Choroid plexus epithelial cell (primary cell): ENCODE measurements around the gene RPUSD3.

Experiments used
- DNase-seq: peaks from one replicate; pipeline ENCODE4 v3.0.0-alpha.2; 2010; ENCODE audit warnings: low read depth
- H3K4me3 ChIP-seq: 2 replicates; pipeline ENCODE4 v1.5.1; 2011; ENCODE audit warnings: low read depth, mild to moderate bottlenecking, control low read depth, low read length, moderate library complexity
- TF ChIP-seq, protein P1 (sequence below): conservative IDR thresholded peaks from 2 replicates; pipeline ENCODE4 v1.5.1; 2011; ENCODE audit warnings: low read depth, mild to moderate bottlenecking, control low read depth, inconsistent platforms, low read length, moderate library complexity

RPUSD3 gene

DNA sequence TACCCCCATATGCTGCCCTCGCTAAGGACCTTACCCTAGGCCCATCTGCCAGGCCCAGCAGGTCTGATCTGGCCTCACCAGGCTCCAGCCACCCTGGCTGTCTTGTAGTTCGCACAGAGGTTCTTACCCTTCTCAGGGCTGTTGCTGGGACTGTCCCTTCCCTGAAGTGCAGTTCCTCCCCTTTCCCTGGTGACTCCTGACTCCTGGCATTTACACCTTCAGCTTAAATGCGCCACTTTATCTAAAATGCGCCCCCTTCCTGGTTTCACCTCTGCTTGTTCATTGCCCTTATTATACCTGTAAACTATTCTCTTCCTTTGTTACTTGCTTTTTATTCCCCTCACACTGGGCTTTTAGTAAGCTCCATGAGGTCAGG is 34.6 kb downstream of the RPUSD3 start:
- peak overlapping the region; percentile 64 for H3K4me3 ChIP-seq
- DNase-seq, result no peak
- TF ChIP-seq, protein P1, sequence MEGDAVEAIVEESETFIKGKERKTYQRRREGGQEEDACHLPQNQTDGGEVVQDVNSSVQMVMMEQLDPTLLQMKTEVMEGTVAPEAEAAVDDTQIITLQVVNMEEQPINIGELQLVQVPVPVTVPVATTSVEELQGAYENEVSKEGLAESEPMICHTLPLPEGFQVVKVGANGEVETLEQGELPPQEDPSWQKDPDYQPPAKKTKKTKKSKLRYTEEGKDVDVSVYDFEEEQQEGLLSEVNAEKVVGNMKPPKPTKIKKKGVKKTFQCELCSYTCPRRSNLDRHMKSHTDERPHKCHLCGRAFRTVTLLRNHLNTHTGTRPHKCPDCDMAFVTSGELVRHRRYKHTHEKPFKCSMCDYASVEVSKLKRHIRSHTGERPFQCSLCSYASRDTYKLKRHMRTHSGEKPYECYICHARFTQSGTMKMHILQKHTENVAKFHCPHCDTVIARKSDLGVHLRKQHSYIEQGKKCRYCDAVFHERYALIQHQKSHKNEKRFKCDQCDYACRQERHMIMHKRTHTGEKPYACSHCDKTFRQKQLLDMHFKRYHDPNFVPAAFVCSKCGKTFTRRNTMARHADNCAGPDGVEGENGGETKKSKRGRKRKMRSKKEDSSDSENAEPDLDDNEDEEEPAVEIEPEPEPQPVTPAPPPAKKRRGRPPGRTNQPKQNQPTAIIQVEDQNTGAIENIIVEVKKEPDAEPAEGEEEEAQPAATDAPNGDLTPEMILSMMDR, result no peak

DNA sequence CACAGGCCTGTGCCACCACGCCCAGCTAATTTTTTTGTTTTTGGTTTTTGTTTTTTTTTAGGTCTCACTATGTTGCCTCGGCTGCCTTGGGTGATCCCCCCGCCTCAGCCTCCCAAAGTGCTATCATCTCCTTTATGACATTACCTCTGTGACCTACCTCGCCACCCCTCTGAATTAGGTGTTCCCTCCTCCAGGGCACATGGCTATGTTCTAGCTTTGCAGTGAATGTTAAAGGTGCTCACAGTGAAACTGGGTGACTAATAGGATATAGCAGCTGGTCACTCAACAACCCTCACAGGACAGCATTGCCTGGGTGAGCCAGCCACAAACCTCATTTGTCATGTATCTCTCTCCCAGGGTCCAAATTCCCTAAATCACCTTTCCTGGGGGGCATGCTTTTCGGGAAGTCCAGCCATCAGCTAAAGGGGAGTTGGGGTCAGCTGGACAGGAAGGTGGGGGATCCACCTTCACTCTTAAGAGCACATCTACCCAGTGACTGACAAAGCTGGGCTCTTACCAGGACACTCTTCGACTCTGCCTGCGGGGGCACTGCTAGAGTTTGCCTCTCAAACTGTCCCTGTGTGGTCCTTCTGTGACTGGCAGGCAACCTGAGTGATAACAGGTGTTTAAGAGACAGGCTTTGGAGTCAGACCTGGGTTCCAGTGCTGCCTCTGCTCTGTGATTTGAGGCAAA is 35.3 kb downstream of the RPUSD3 start:
- no peak overlapping the region for H3K4me3 ChIP-seq
- DNase-seq, result peak; percentile 45
- TF ChIP-seq, protein P1, result peak; percentile 42

DNA sequence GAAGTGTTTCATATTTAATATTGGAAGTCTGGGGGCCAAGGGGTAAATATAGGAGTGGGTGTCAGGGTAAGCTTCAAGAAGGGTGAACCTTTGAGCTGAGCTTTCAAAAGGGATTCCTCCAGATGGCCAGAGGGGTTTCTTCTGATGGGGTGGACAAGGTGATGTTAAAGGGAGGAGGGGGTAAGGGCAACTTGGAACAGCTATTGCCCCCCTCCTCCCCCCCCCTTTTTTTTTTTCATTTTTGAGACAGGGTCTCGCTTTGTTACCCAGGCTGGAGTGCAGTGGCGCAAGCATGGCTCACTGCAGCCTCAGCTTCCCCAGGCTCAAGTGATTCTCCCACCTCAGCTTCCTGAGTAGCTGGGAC is 35.8 kb downstream of the RPUSD3 start:
- TF ChIP-seq, protein P1, result no peak
- H3K4me3 ChIP-seq, result no peak overlapping the region
- DNase-seq, result no peak

DNA sequence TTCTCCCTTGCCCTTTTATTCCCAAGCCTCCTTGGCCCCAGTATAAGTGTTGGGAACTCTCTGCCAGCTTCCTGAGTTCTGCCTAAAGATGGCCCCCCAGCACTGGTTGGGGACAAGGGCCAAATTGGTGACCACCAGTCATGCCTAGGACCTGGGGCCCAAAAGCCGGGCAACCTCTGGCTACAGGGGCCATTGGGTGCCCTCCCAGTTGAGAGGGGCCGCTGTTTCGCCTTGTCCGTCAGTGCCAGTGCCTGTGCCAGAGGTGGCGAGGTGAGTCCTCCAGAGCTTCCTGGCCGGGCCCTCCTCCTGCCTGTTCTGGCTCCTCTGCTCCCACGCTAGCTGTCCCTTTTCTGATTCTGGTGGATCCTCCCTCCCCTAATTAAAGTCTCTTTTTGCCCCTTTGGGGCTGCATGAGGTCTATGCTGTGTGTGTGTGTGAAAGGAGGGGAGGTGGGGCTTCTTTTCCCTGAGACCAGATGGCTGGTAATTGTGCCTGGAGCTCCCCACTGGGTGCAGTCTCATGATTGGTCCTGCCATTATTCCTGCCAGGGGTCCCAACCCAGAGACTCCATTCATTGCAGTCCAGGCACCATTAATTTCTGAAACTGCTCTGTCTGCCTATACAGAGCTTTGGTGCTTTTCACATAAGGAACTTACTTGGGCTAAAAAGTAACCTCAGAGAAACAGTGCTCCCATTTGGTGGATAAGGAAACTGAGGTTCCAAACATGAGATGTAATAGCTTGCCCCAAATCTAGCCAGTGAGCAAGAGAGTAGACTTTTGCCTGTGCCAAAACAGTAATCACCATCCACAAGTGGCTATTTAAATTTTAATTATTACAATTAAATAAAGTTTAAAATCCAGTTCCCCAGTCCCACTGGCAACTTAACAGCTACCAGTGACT is 36.9 kb downstream of the RPUSD3 start:
- no peak for DNase-seq
- no peak overlapping the region for H3K4me3 ChIP-seq
- TF ChIP-seq, protein P1, result no peak

DNA sequence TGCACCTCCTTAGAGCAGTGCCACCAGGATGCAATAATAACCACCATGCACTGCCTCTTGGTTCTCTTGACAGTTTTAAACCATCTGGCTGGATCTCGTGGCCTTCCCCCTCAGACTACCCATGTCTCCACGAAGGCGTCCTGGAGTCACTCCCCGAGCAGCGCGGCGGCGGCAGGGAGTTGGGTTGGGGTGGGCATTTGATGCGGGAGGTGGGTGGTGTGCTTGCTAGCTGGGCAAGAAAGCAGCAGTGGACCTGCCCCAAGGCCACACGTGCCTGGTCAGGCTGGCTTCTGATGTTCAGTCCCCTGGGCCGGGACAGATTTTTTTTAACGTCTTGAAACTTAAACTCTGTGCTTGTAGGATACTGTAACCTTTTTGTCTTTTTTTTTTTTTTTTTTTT is 37.7 kb downstream of the RPUSD3 start:
- H3K4me3 ChIP-seq, result no peak overlapping the region
- no peak for DNase-seq
- TF ChIP-seq, protein P1, result no peak

DNA sequence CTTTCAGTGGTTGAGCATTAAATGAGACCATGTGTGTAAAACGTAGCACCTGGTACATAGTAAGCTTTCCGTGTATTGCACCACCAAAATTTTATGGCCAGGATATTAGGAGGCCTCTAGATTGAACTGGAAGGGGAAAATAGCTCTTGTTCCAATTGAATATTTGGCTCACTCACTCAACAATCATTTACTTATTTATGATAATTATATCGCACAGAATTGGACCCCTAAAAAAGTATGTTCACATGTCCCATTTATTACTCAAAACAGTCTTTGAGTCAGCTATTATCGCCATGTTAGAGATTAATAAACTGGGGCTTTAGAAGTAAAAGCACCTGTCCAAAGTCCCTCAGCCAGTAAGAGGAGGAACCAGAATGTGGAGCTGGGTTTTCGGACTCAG is 38.8 kb downstream of the RPUSD3 start:
- TF ChIP-seq, protein P1, result no peak
- DNase-seq, result no peak
- H3K4me3 ChIP-seq, result no peak overlapping the region
